ENCODE results near the gene AFAP1.

DNA sequence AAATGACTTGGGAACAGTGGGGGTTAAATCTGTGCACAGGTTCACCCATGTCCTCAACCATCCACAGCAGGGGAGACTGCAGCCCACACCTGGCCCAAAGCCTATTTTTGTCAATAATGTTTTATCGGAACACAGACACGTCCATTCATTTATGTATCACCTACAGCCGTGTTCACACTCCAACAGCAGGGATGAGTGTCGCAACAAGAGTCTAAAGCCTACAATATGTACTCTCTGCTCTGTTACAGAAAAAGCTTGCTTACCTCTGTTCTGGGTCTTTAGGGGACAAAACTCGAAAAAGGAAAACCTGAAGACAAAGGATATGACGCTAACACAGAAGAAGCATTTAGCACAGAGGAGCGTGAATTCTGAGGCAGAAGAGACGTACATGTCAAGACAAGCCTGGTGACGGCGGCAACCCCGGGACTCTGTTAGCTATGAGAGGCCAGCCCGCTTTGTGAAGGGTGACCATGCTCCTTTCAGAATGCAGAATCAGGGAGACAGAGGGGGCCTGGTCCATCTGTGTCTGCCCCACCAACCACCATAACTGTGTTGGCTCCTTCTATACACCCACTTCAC is 45.5 kb downstream of the AFAP1 start:
- TF ChIP-seq, protein P1, sequence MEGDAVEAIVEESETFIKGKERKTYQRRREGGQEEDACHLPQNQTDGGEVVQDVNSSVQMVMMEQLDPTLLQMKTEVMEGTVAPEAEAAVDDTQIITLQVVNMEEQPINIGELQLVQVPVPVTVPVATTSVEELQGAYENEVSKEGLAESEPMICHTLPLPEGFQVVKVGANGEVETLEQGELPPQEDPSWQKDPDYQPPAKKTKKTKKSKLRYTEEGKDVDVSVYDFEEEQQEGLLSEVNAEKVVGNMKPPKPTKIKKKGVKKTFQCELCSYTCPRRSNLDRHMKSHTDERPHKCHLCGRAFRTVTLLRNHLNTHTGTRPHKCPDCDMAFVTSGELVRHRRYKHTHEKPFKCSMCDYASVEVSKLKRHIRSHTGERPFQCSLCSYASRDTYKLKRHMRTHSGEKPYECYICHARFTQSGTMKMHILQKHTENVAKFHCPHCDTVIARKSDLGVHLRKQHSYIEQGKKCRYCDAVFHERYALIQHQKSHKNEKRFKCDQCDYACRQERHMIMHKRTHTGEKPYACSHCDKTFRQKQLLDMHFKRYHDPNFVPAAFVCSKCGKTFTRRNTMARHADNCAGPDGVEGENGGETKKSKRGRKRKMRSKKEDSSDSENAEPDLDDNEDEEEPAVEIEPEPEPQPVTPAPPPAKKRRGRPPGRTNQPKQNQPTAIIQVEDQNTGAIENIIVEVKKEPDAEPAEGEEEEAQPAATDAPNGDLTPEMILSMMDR (optimal IDR thresholded peaks at IDR 0.05 in 1 of 3, IDR thresholded peaks at IDR 0.05 in 1 of 3, conservative IDR thresholded peaks at IDR 0.05 in 1 of 3; ENCODE audit: extremely low read depth in 1 of 3, insufficient read depth in 2 of 3, low read length in 3 of 3) = no peak
- no peak for TF ChIP-seq EZH2 (IDR thresholded peaks at IDR 0.05; ENCODE audit: low read length)
